Measurements from ENCODE around the gene MRPL18. TPM values are rescaled to one million over a fixed set of nuclear protein-coding genes. Genes with fewer than 3 reads are reported as not detected.

Gene MRPL18
- total and polyA plus RNA-seq, 9 of the 15 experiments (the other 6 are each of a cell fraction or from before 2014, with no cell fraction given), result 149 to 456 (median 196) TPM

GRCh38 chr6:159760602-159761057 lies 29.6 kb upstream of the MRPL18 start:
- Histone ChIP-seq H3K9ac (ENCODE audit: insufficient read depth in 1 of 2, low read depth in 2 of 2, low read length in 2 of 2) (peak overlapping the region in 1 of 2 experiments; percentile 87; a peak in 2 of 4 replicates), H3K27ac (ENCODE audit: extremely low read depth, low read depth, low read length) (peak overlapping the region; percentile 87; the same call in 2 of the 3 replicates), H3K4me2 (ENCODE audit: insufficient read depth, low read length) (peak overlapping the region; percentile 98), H2AFZ (ENCODE audit: low read depth, low read length) (no peak overlapping the region), H3K79me2 (ENCODE audit: control insufficient read depth, insufficient read depth, low read length) (peaks cover 30% of the 10 kb centered on the region), H3K9me3 (replicated peaks; ENCODE audit: control insufficient read depth, insufficient read depth, low read depth, low read length) (no peaks in the 10 kb centered on the region), H3K36me3 (ENCODE audit: control insufficient read depth, insufficient read depth, low read length) (peaks cover 65% of the 10 kb centered on the region), H3K9me1 (ENCODE audit: control insufficient read depth, insufficient read depth, low read length) (no peaks in the 10 kb centered on the region), H3K27me3 (ENCODE audit: control insufficient read depth in 2 of 2, insufficient read depth in 2 of 2, low read length in 2 of 2) (no peaks in the 10 kb centered on the region), H3K4me3 (peak overlapping the region; percentile 66), H3K4me1 (replicated peaks in 1 of 2; ENCODE audit: control insufficient read depth in 2 of 2, insufficient read depth in 2 of 2, low read length in 2 of 2) (peaks cover 16 to 26% of the 10 kb centered on the region in 2 experiments; a peak in 4 of 5 replicates), H4K20me1 (replicated peaks; ENCODE audit: control insufficient read depth, insufficient read depth, low read length) (no peaks in the 10 kb centered on the region)
- no peak for FAIRE-seq
- WGBS (ENCODE audit: insufficient coverage, low coverage, missing lambda C conversion rate), result 52% methylated on average over 3 of the region's 3 CpGs
- ChIA-PET POLR2A (interaction anchor here (1.0 to 2.3 kb wide), 11 partner anchors 9 to 34 kb away, joined by 3 to 14 read pairs (median 6); partner anchors contain the start of genes MRPL18, TCP1 and WTAP), CTCF (ENCODE audit: low intra/inter-chr PET ratio) (no interaction called here)
- in situ Hi-C loops (cut with MboI), result no loop called here
- no TSS peak for BruUV-seq (replicated peaks)
- ATAC-seq, result no peak
- TF ChIP-seq TEAD1 (CRISPR knock-in tag; IDR thresholded peaks at IDR 0.05), result peak in 1 of 2 experiments; percentile 33; a peak in 1 of 4 replicates
- peak; percentile 73 for TF ChIP-seq CEBPB (tag; IDR thresholded peaks at IDR 0.05)
- no peak for TF ChIP-seq ZNF12 (CRISPR knock-in tag; IDR thresholded peaks at IDR 0.05)
- peak; percentile 56 for TF ChIP-seq MEIS2 (IDR thresholded peaks at IDR 0.05; ENCODE audit: partially characterized antibody)
- no peak; the same call in 1 of the 2 replicates for TF ChIP-seq CEBPG (CRISPR knock-in tag; IDR thresholded peaks at IDR 0.05)
- peak; percentile 67 to 77; a peak in 3 of 4 replicates for TF ChIP-seq CEBPG (tag; conservative IDR thresholded peaks at IDR 0.05 in 1 of 2, IDR thresholded peaks at IDR 0.05 in 1 of 2)
- TF ChIP-seq PBX2 (CRISPR knock-in tag; IDR thresholded peaks at IDR 0.05; ENCODE audit: low read depth), result no peak
- 0 out of 2 replicates have a peak, but pooled peaks have one; percentile 8 for TF ChIP-seq PBX2 (tag; conservative IDR thresholded peaks at IDR 0.05; ENCODE audit: low read depth)
- peak; percentile 52; the same call in 1 of the 2 replicates for TF ChIP-seq ZNF316 (IDR thresholded peaks at IDR 0.05)
- no peak for TF ChIP-seq SAFB (IDR thresholded peaks at IDR 0.05; ENCODE audit: borderline replicate concordance, low read depth, low read length)
- peak; percentile 45; the same call in 1 of the 2 replicates for TF ChIP-seq PKNOX1 (IDR thresholded peaks at IDR 0.05)
- intact Hi-C loops (cut with micrococcal nuclease), result loop anchor here (2.0 kb wide), 2 partner anchors 28 to 68 kb away; partner anchors contain the start of genes SOD2 and TCP1
- DNase-seq (ENCODE audit: extremely low read depth in 1 of 4, low spot score in 3 of 4), result peak in 1 of 4 experiments; percentile 9

Measured in K562 (cell line).